Measurements from ENCODE around the gene BIVM.

GRCh38 chr13:102879793-102880499, 81.0 kb downstream of the BIVM start:
- TF ChIP-seq CTCF (conservative IDR thresholded peaks at IDR 0.05; ENCODE audit: low read length), result no peak
- TF ChIP-seq EZH2phosphoT487 (IDR thresholded peaks at IDR 0.05; ENCODE audit: borderline replicate concordance), result no peak

All from Loucy (cell line).